Measurements from ENCODE around the gene STARD8.

- no peak for TF ChIP-seq EZH2 (IDR thresholded peaks at IDR 0.05)
- no peak for TF ChIP-seq POLR2AphosphoS5 (IDR thresholded peaks at IDR 0.05; ENCODE audit: borderline replicate concordance, low read depth, low read length)
- TF ChIP-seq FOXP2 (optimal IDR thresholded peaks at IDR 0.05; ENCODE audit: control extremely low read depth, extremely low read length, insufficient read depth) = no peak
Measured at GRCh38 chrX:68753218-68753617, 105.8 kb downstream of the STARD8 start.
